Tibial nerve (tissue), 4 donors: ENCODE results near the gene COPS3. TPM values are rescaled to one million over a fixed set of nuclear protein-coding genes. Genes with fewer than 3 reads are reported as not detected.

Experiments used
- DNase-seq, 2 donors: peaks; one replicate each; pipeline ENCODE4 v3.0.0-alpha.2; 2019; ENCODE audit warnings: low spot score in 2 of 2
- H3K27ac ChIP-seq, 4 donors: fragments of 200-600 bp; sonication (generic) in 3 of 4; one replicate each; pipeline ENCODE4 v1.5.1; 2017 to 2019; ENCODE audit warnings: mild to moderate bottlenecking in 1 of 4
- H3K27me3 ChIP-seq, 2 donors: fragments of 200-600 bp; sonication (generic) in 1 of 2; one replicate each; pipeline versions ENCODE4 v1.5.1 to v1.6.0; 2017 to 2019
- H3K36me3 ChIP-seq, 3 donors: fragments of 200-600 bp; sonication (generic); one replicate each; pipeline ENCODE4 v1.5.1; 2018 to 2019
- H3K4me1 ChIP-seq, 4 donors: fragments of 200-600 bp; sonication (generic) in 3 of 4; one replicate each; pipeline ENCODE4 v1.5.1; 2017 to 2019
- H3K4me3 ChIP-seq, 4 donors: fragments of 200-600 bp; sonication (generic) in 3 of 4; one replicate each; pipeline ENCODE4 v1.5.1; 2017 to 2019; ENCODE audit warnings: mild to moderate bottlenecking in 1 of 4, moderate library complexity in 1 of 4
- H3K9me3 ChIP-seq, 4 donors: fragments of 200-600 bp; sonication (generic) in 3 of 4; one replicate each; pipeline ENCODE4 v1.5.1; 2017 to 2019
- CTCF ChIP-seq, 5 experiments: fragments of 200-600 bp in 3 of 5; fragments of 450-650 bp in 2 of 5; sonication (generic) in 3 of 5; IDR thresholded peaks; one replicate each; pipeline ENCODE4 v1.5.1; 2016 to 2019; ENCODE audit warnings: antibody characterized with exemption in 5 of 5, mild to moderate bottlenecking in 3 of 5, moderate library complexity in 2 of 5
- EP300 ChIP-seq, 2 donors: sonication (generic); formaldehyde crosslinking; IDR thresholded peaks; one replicate each; pipeline ENCODE4 v1.6.1; 2017; ENCODE audit warnings: antibody characterized with exemption in 2 of 2, mild to moderate bottlenecking in 1 of 2
- POLR2A ChIP-seq, 2 donors: fragments of 450-650 bp; IDR thresholded peaks; one replicate each; pipeline ENCODE4 v1.6.1; 2017; ENCODE audit warnings: antibody characterized with exemption in 2 of 2, mild to moderate bottlenecking in 2 of 2, moderate library complexity in 2 of 2
- WGBS, 2 donors: methylation state at CpG; one replicate each; pipeline ENCODE4 v1.1.5; 2018; 5-methylcytosine and 5-hydroxymethylcytosine counted together
- total RNA-seq, 4 donors: library from RNA; depleted of rRNA; stranded (reverse); fragments of >200 nt; gene quantifications; one replicate each; pipeline ENCODE4 v1.1.0, GENCODE V29; 2016

Gene COPS3
- total RNA-seq, 4 donors from 2014 or later, result 15.7 to 58.8 (median 47.6) TPM

GRCh38 chr17:17225901-17226300 is 55.1 kb downstream of the COPS3 start:
- no peaks in the 10 kb centered on the region for H3K27me3 ChIP-seq
- H3K4me1 ChIP-seq, result no peaks in the 10 kb centered on the region
- 89 to 96% methylated on average over 9 to 10 of the region's 10 CpGs for WGBS, 2 donors
- no peaks in the 10 kb centered on the region for H3K9me3 ChIP-seq
- DNase-seq, result no peak
- no peak overlapping the region for H3K27ac ChIP-seq
- H3K4me3 ChIP-seq, result no peak overlapping the region
- TF ChIP-seq POLR2A (IDR thresholded peaks at IDR 0.05) (no peak), CTCF (IDR thresholded peaks at IDR 0.05) (no peak), EP300 (IDR thresholded peaks at IDR 0.05) (no peak)
- peaks cover 9 to 100% (median 72%) of the 10 kb centered on the region in 3 donors for H3K36me3 ChIP-seq

- DNase-seq, result no peak
- H3K4me3 ChIP-seq, result no peak overlapping the region
- no peak overlapping the region for H3K27ac ChIP-seq
- no peaks in the 10 kb centered on the region for H3K9me3 ChIP-seq
- H3K27me3 ChIP-seq, result no peaks in the 10 kb centered on the region
- H3K36me3 ChIP-seq, result peaks cover 9 to 99% (median 73%) of the 10 kb centered on the region in 3 donors
- H3K4me1 ChIP-seq, result no peaks in the 10 kb centered on the region
- TF ChIP-seq CTCF (IDR thresholded peaks at IDR 0.05) (no peak), POLR2A (IDR thresholded peaks at IDR 0.05) (no peak), EP300 (IDR thresholded peaks at IDR 0.05) (no peak)
- 82 to 86% methylated on average over 8 of the region's 8 CpGs for WGBS, 2 donors
These were observed 56.9 kb downstream of the COPS3 start for GRCh38 chr17:17224137-17224536.

- H3K27ac ChIP-seq, result no peak overlapping the region
- no peaks in the 10 kb centered on the region for H3K9me3 ChIP-seq
- H3K4me3 ChIP-seq, result no peak overlapping the region
- no peaks in the 10 kb centered on the region for H3K27me3 ChIP-seq
- peaks cover 9 to 99% (median 73%) of the 10 kb centered on the region in 3 donors for H3K36me3 ChIP-seq
- H3K4me1 ChIP-seq, result no peaks in the 10 kb centered on the region
- DNase-seq, result no peak
- TF ChIP-seq CTCF (IDR thresholded peaks at IDR 0.05), result no peak
- no peak for TF ChIP-seq POLR2A (IDR thresholded peaks at IDR 0.05)
- no peak for TF ChIP-seq EP300 (IDR thresholded peaks at IDR 0.05)
- 86 to 87% methylated on average over 10 to 16 of the region's 16 CpGs for WGBS, 2 donors
These were observed 57.3 kb downstream of the COPS3 start for GRCh38 chr17:17223736-17224135.

GRCh38 chr17:17221329-17221728 is 59.7 kb downstream of the COPS3 start:
- Histone ChIP-seq H3K27me3 (no peaks in the 10 kb centered on the region), H3K27ac (no peak overlapping the region), H3K9me3 (no peaks in the 10 kb centered on the region), H3K36me3 (peaks cover 5 to 99% (median 59%) of the 10 kb centered on the region in 3 donors), H3K4me1 (no peaks in the 10 kb centered on the region), H3K4me3 (no peak overlapping the region)
- no peak for TF ChIP-seq POLR2A (IDR thresholded peaks at IDR 0.05)
- 91 to 94% methylated on average over 19 to 22 of the region's 22 CpGs for WGBS, 2 donors
- DNase-seq, result no peak

GRCh38 chr17:17220529-17220928 is 60.5 kb downstream of the COPS3 start:
- Histone ChIP-seq H3K4me3 (no peak overlapping the region), H3K27me3 (no peaks in the 10 kb centered on the region), H3K9me3 (no peaks in the 10 kb centered on the region), H3K27ac (no peak overlapping the region), H3K4me1 (no peaks in the 10 kb centered on the region), H3K36me3 (peaks cover 3 to 99% (median 62%) of the 10 kb centered on the region in 3 donors)
- TF ChIP-seq CTCF (IDR thresholded peaks at IDR 0.05) (no peak), POLR2A (IDR thresholded peaks at IDR 0.05) (no peak), EP300 (IDR thresholded peaks at IDR 0.05) (no peak)
- no peak for DNase-seq
- 92 to 97% methylated on average over 8 of the region's 8 CpGs for WGBS, 2 donors

- no peak overlapping the region for H3K27ac ChIP-seq
- no peaks in the 10 kb centered on the region for H3K9me3 ChIP-seq
- H3K4me3 ChIP-seq, result no peak overlapping the region
- DNase-seq, result no peak
- peaks cover 2 to 99% (median 40%) of the 10 kb centered on the region in 3 donors for H3K36me3 ChIP-seq
- 68 to 72% methylated on average over 3 of the region's 3 CpGs for WGBS, 2 donors
- no peak for TF ChIP-seq POLR2A (IDR thresholded peaks at IDR 0.05)
- TF ChIP-seq CTCF (IDR thresholded peaks at IDR 0.05), result no peak
- no peak for TF ChIP-seq EP300 (IDR thresholded peaks at IDR 0.05)
- no peaks in the 10 kb centered on the region for H3K27me3 ChIP-seq
- H3K4me1 ChIP-seq, result no peaks in the 10 kb centered on the region
These were observed 63.1 kb downstream of the COPS3 start for GRCh38 chr17:17217995-17218394.
